Keratinocyte (primary cell): ENCODE results near the gene MOK.

ENCODE experiments used
- CTCF ChIP-seq, 3 experiments: IDR thresholded peaks in 1 of 3; conservative IDR thresholded peaks in 1 of 3; optimal IDR thresholded peaks in 1 of 3; 2 replicates in 2 of 3; 3 replicates in 1 of 3; pipeline versions ENCODE3 to v1.5.1; 2011; ENCODE audit warnings: low read length in 3 of 3, mild to moderate bottlenecking in 3 of 3, moderate library complexity in 2 of 3, control low read depth in 1 of 3, inconsistent platforms in 1 of 3; ENCODE audit not compliant: insufficient read depth in 2 of 3; ENCODE audit errors: extremely low read depth in 1 of 3
- EZH2 ChIP-seq: IDR thresholded peaks from one replicate; pipeline ENCODE4 v1.6.1; 2012; ENCODE audit warnings: inconsistent platforms, mild to moderate bottlenecking, low read length, moderate library complexity

- TF ChIP-seq EZH2 (no peak), CTCF (optimal IDR thresholded peaks at IDR 0.05 in 1 of 3, IDR thresholded peaks at IDR 0.05 in 1 of 3, conservative IDR thresholded peaks at IDR 0.05 in 1 of 3; ENCODE audit: extremely low read depth in 1 of 3, insufficient read depth in 2 of 3, low read length in 3 of 3) (no peak)
Measured at GRCh38 chr14:102285106-102285505, 19.9 kb downstream of the MOK start.
